ENCODE data around the gene RFX2. TPM values are rescaled to one million over a fixed set of nuclear protein-coding genes. Genes with fewer than 3 reads are reported as not detected.
A peak's percentile ranks its signal among the peaks of the same experiment; 100 is the strongest.
"Not testable (repeated sequence)": the region's sequence is repeated elsewhere in the genome, so short reads cannot be mapped to it uniquely, and the experiment has no call there.

The RFX2 gene
- total RNA-seq, 1 experiment from 2014 or later = 4.6 TPM

DNA sequence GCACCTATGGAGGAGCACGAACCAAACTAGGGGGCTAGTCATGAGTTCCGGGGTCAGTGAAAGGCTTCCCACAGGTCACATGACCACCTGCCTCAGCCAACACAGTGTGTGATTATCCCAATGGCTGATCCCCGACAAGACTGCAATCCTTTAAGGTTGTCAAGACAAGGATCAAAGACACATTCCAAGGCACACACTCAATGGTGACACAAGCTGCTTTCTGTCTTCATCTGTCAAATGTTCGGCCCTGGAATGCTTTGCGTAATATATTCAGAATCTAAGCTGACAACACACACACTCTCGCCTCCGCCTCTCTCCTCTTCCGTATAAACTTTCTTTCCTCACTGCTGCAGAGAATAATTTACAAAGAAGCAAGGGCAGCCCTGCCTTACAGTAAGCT, 144.1 kb downstream of the RFX2 start:
- peak overlapping the region; percentile 78; the same call in 1 of the 2 replicates for H3K27ac Mint-ChIP-seq
- CTCF ChIA-PET = interaction anchor here (2.8 to 3.3 kb wide), 3 partner anchors 56 to 162 kb away, joined by 21 to 43 read pairs (median 23); partner anchors contain the start of genes NDUFA11, NRTN and VMAC
- peaks cover 66% of the 10 kb centered on the region for H3K4me1 Mint-ChIP-seq

GRCh38 chr19:5964816-5965565, 145.3 kb downstream of the RFX2 start:
- no peak for TF ChIP-seq SOX15 (CRISPR knock-in tag; IDR thresholded peaks at IDR 0.05)
- TF ChIP-seq, protein P1, sequence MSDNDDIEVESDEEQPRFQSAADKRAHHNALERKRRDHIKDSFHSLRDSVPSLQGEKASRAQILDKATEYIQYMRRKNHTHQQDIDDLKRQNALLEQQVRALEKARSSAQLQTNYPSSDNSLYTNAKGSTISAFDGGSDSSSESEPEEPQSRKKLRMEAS (CRISPR knock-in tag; IDR thresholded peaks at IDR 0.05) = no peak
- no peak for TF ChIP-seq ZBTB21 (CRISPR knock-in tag; IDR thresholded peaks at IDR 0.05; ENCODE audit: borderline replicate concordance)
- TF ChIP-seq, protein P2, sequence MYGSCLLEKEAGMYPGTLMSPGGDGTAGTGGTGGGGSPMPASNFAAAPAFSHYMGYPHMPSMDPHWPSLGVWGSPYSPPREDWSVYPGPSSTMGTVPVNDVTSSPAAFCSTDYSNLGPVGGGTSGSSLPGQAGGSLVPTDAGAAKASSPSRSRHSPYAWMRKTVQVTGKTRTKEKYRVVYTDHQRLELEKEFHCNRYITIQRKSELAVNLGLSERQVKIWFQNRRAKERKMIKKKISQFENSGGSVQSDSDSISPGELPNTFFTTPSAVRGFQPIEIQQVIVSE (CRISPR knock-in tag; IDR thresholded peaks at IDR 0.05; ENCODE audit: borderline replicate concordance) = no peak
- TF ChIP-seq FOXK1 (CRISPR knock-in tag; IDR thresholded peaks at IDR 0.05) = no peak
- no peak for TF ChIP-seq ZNF219 (CRISPR knock-in tag; IDR thresholded peaks at IDR 0.05; ENCODE audit: borderline replicate concordance)
- no peak for TF ChIP-seq ZNF423 (CRISPR knock-in tag; IDR thresholded peaks at IDR 0.05)
- H3K27me3 Mint-ChIP-seq (ENCODE audit: low read depth) = no peaks in the 10 kb centered on the region
- no peak overlapping the region for H3K27ac Mint-ChIP-seq
- no peaks in the 10 kb centered on the region for H3K9me3 Mint-ChIP-seq
- ChIA-PET CTCF (no interaction called here), POLR2A (no interaction called here)
- no peak for DNase-seq (ENCODE audit: low spot score)
- ATAC-seq = no peak
- no peaks in the 10 kb centered on the region for H3K36me3 Mint-ChIP-seq
- H3K4me3 Mint-ChIP-seq = no peak overlapping the region
- H3K4me1 Mint-ChIP-seq = peaks cover 76% of the 10 kb centered on the region

More for the DNA sequence above, 144.1 kb downstream of the RFX2 start:
- H3K27me3 Mint-ChIP-seq (ENCODE audit: low read depth) = no peaks in the 10 kb centered on the region
- DNase-seq (ENCODE audit: low spot score) (no peak), ATAC-seq (no peak)
- POLR2A ChIA-PET = no interaction called here
- H3K9me3 Mint-ChIP-seq = no peaks in the 10 kb centered on the region
- no peaks in the 10 kb centered on the region for H3K36me3 Mint-ChIP-seq
- H3K4me3 Mint-ChIP-seq = no peak overlapping the region
- TF ChIP-seq JUN (CRISPR knock-in tag; IDR thresholded peaks at IDR 0.05) (no peak), PRDM15 (CRISPR knock-in tag; IDR thresholded peaks at IDR 0.05) (no peak)
- TF ChIP-seq, protein P3, sequence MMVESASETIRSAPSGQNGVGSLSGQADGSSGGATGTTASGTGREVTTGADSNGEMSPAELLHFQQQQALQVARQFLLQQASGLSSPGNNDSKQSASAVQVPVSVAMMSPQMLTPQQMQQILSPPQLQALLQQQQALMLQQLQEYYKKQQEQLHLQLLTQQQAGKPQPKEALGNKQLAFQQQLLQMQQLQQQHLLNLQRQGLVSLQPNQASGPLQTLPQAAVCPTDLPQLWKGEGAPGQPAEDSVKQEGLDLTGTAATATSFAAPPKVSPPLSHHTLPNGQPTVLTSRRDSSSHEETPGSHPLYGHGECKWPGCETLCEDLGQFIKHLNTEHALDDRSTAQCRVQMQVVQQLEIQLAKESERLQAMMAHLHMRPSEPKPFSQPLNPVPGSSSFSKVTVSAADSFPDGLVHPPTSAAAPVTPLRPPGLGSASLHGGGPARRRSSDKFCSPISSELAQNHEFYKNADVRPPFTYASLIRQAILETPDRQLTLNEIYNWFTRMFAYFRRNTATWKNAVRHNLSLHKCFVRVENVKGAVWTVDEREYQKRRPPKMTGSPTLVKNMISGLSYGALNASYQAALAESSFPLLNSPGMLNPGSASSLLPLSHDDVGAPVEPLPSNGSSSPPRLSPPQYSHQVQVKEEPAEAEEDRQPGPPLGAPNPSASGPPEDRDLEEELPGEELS (CRISPR knock-in tag; IDR thresholded peaks at IDR 0.05) = no peak
- TF ChIP-seq, protein P4, sequence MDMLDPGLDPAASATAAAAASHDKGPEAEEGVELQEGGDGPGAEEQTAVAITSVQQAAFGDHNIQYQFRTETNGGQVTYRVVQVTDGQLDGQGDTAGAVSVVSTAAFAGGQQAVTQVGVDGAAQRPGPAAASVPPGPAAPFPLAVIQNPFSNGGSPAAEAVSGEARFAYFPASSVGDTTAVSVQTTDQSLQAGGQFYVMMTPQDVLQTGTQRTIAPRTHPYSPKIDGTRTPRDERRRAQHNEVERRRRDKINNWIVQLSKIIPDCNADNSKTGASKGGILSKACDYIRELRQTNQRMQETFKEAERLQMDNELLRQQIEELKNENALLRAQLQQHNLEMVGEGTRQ (CRISPR knock-in tag; IDR thresholded peaks at IDR 0.05) = peak; percentile 53
- TF ChIP-seq, protein P5, sequence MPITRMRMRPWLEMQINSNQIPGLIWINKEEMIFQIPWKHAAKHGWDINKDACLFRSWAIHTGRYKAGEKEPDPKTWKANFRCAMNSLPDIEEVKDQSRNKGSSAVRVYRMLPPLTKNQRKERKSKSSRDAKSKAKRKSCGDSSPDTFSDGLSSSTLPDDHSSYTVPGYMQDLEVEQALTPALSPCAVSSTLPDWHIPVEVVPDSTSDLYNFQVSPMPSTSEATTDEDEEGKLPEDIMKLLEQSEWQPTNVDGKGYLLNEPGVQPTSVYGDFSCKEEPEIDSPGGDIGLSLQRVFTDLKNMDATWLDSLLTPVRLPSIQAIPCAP (CRISPR knock-in tag; IDR thresholded peaks at IDR 0.05) = no peak

DNA sequence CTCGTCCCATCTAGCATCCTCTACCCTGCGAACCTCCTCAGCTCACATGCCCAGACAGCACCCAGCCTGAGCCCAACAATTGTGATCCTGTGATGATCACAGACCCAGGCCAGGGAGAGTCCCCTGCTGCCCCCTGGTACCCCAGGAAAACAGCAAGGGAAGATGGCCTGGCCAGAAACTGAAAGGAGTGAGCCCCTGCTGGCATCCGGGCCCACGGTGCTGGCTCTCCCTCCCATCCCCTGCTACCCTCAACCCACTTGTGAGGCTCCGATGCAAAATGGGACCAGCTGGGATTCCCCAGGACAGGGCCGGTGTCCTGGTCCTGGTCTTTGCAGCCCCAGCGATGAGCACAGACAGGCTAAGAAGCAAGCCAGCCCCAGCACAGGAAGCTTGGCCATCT, 146.4 kb downstream of the RFX2 start:
- Mint-ChIP-seq H3K27ac (peak overlapping the region; percentile 41; the same call in 1 of the 2 replicates), H3K27me3 (ENCODE audit: low read depth) (no peaks in the 10 kb centered on the region), H3K4me3 (no peak overlapping the region), H3K9me3 (no peaks in the 10 kb centered on the region), H3K4me1 (peaks cover 73% of the 10 kb centered on the region), H3K36me3 (no peaks in the 10 kb centered on the region)
- DNase-seq (ENCODE audit: low spot score) (no peak), ATAC-seq (no peak)
- ChIA-PET POLR2A (no interaction called here), CTCF (no interaction called here)
- TF ChIP-seq E2F5 (CRISPR knock-in tag; IDR thresholded peaks at IDR 0.05) (no peak), ZNF121 (CRISPR knock-in tag; IDR thresholded peaks at IDR 0.05) (no peak), ZNF317 (CRISPR knock-in tag; IDR thresholded peaks at IDR 0.05; ENCODE audit: borderline replicate concordance, low read depth) (no peak)

DNA sequence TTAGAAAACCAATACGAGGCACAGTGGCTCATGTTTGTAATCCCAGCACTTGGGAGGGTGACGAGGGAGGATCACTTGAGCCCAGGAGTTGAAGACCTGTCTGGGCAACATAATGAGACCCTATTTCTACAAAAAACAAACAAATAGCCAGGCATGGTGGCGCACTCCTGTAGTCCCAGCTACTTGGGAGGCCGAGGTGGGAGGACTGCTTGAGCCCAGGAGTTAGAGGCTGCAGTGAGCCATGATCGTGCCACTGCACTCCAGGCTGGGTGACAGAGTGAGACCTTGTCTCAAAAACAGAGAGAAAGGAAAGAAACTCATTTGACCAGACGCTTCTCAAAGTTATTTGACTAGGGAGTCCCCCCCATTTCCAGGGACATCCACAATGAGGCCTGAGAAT, 147.0 kb downstream of the RFX2 start:
- Mint-ChIP-seq H3K4me1 (peaks cover 71% of the 10 kb centered on the region), H3K27ac (peak overlapping the region; percentile 82; the same call in 1 of the 2 replicates)
- H3K27me3 Mint-ChIP-seq (ENCODE audit: low read depth); POLR2A ChIA-PET; DNase-seq (ENCODE audit: low spot score); CTCF ChIA-PET; H3K4me3 Mint-ChIP-seq; H3K9me3 Mint-ChIP-seq; H3K36me3 Mint-ChIP-seq; ATAC-seq: not testable (repeated sequence)

All from WTC11 (cell line).